ENCODE data around the gene CDH5. TPM values are rescaled to one million over a fixed set of nuclear protein-coding genes. Genes with fewer than 3 reads are reported as not detected.

The CDH5 gene
- total and polyA plus RNA-seq, 2 of the 8 experiments (the other 6 are each of a cell fraction or from before 2014, with no cell fraction given): 0.32 TPM

DNA sequence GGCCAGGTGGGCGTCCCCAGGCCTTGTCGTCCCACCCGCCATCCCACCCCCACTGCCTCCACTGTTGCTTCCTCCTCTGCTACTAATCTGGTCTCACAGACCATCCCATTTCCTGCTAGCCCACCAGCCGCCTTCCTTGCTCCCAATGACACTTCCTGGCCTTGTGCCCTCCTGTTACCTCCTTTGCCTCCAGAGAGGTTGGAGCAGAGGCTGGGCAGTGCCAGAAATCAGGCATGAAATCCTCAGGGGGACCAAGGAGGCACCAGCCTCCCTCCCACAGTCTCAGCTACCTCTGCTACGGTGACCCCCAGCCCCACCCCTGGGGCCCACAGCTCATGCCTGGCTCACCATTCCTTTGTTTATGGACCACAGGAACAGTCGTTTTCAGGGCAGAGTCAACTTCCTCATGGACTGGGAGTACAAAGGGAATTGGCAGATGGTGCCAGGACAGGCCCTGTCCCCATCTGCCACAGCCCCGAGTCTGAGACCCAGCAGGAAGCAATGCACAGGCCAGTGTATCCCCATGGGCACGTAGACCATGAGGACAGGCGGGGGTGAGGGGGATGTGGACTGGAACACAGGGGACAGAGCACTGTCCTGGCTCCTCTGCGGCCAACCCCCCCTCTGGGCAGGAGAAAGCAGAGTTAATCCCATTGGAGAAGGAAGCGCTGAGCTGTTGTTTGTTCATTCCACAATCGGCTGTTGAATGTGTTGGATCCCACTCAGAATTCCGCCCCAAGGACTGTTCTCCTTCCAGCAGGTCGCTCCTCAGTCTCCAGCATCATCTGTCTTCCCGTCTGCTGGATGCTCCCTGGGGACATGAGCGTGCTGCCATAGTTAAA is 2.2 kb upstream of the CDH5 start:
- Histone ChIP-seq H3K18ac (ENCODE audit: extremely low read depth, low read length) (peak overlapping the region; percentile 40), H4K8ac (ENCODE audit: extremely low read depth, insufficient read depth, low read length) (no peak overlapping the region), H2BK120ac (replicated peaks; ENCODE audit: low read depth, low read length) (peak overlapping the region; percentile 33), H3K4me1 (replicated peaks in 1 of 4; ENCODE audit: control insufficient read depth in 3 of 4, insufficient read depth in 4 of 4, low read length in 3 of 4) (peaks cover 2 to 22% (median 15%) of the 10 kb centered on the region in 4 experiments), H3K14ac (ENCODE audit: insufficient read length) (no peak overlapping the region), H3K4ac (replicated peaks; ENCODE audit: insufficient read length, low read depth, low read length) (peak overlapping the region; percentile 51), H3K23me2 (ENCODE audit: low read depth, low read length) (no peaks in the 10 kb centered on the region), H2AFZ (ENCODE audit: low read length) (0 out of 2 replicates have a peak overlapping the region, but pooled peaks have one; percentile 86), H3K23ac (ENCODE audit: insufficient read length) (no peak overlapping the region), H3K79me2 (ENCODE audit: control insufficient read depth in 1 of 2, insufficient read depth in 2 of 2, low read length in 2 of 2) (no peaks in the 10 kb centered on the region), H3K4me3 (ENCODE audit: extremely low read depth in 1 of 4, insufficient read depth in 2 of 4, low read depth in 3 of 4, low read length in 4 of 4) (no peak overlapping the region), H3K27ac (ENCODE audit: low read depth, low read length) (no peak overlapping the region), H2AK5ac (ENCODE audit: low read depth, low read length) (no peak overlapping the region; the same call in 1 of the 2 replicates), H3K4me2 (ENCODE audit: insufficient read depth in 1 of 2, low read depth in 2 of 2, low read length in 2 of 2) (no peak overlapping the region), H2BK5ac (ENCODE audit: low read depth, low read length) (peak overlapping the region; percentile 26; the same call in 1 of the 2 replicates), H3K36me3 (ENCODE audit: control insufficient read depth in 2 of 4, insufficient read depth in 4 of 4, low read length in 3 of 4) (no peaks in the 10 kb centered on the region), H3K79me1 (ENCODE audit: low read depth, low read length) (no peaks in the 10 kb centered on the region), H2BK12ac (ENCODE audit: low read depth, low read length) (peak overlapping the region; percentile 72; the same call in 1 of the 2 replicates), H3K9me3 (ENCODE audit: insufficient read depth in 2 of 2, low read depth in 1 of 2, low read length in 1 of 2) (no peaks in the 10 kb centered on the region), H4K91ac (replicated peaks; ENCODE audit: insufficient read length, low read length) (peak overlapping the region; percentile 76), H3K56ac (replicated peaks; ENCODE audit: insufficient read length, low read depth, low read length) (no peak overlapping the region), H4K5ac (ENCODE audit: insufficient read length, low read depth, low read length) (no peak overlapping the region), H2BK20ac (ENCODE audit: low read length) (peak overlapping the region; percentile 55; the same call in 1 of the 2 replicates), H3K9ac (replicated peaks in 1 of 4; ENCODE audit: extremely low read depth in 1 of 4, low read depth in 3 of 4, low read length in 3 of 4) (no peak overlapping the region), H3K27me3 (replicated peaks in 1 of 4; ENCODE audit: control insufficient read depth in 3 of 4, extremely low read depth in 1 of 4, insufficient read depth in 3 of 4, low read length in 3 of 4) (no peaks in the 10 kb centered on the region), H2BK15ac (ENCODE audit: low read length) (peak overlapping the region; percentile 92; the same call in 1 of the 2 replicates), H4K20me1 (replicated peaks in 1 of 2; ENCODE audit: control insufficient read depth in 1 of 2, insufficient read depth in 2 of 2, low read length in 2 of 2) (no peaks in the 10 kb centered on the region)
- DNase-seq (ENCODE audit: low read depth in 1 of 2, low spot score in 2 of 2) (no peak), FAIRE-seq (no peak)
- ChIA-PET POLR2A (ENCODE audit: partially characterized antibody) (no interaction called here), CTCF (ENCODE audit: partially characterized antibody) (interaction anchor here (0.9 to 8.6 kb wide), 4 partner anchors 9 to 42 kb away, joined by 3 to 106 read pairs (median 12); no protein-coding TSS in a partner anchor)
- 80% methylated on average over 15 of the region's 16 CpGs; no CpG with 5 or more reads in 1 of the 2 experiments for WGBS, 2 experiments (ENCODE audit: extremely low coverage in 1 of 2, insufficient coverage in 1 of 2, insufficient read length in 1 of 2, insufficient replicate concordance in 2 of 2, low coverage in 1 of 2, low lambda C conversion rate in 2 of 2, missing lambda C conversion rate in 1 of 2)
- no peak for TF ChIP-seq GABPA (IDR thresholded peaks at IDR 0.05; ENCODE audit: borderline replicate concordance, insufficient read depth, low read length)
- TF ChIP-seq POLR2A (IDR thresholded peaks at IDR 0.05; ENCODE audit: control extremely low read depth in 1 of 2, low read depth in 2 of 2, low read length in 2 of 2): no peak
- TF ChIP-seq CBX8 (IDR thresholded peaks at IDR 0.05; ENCODE audit: borderline replicate concordance, low read depth, low read length): no peak
- TF ChIP-seq, protein P1, sequence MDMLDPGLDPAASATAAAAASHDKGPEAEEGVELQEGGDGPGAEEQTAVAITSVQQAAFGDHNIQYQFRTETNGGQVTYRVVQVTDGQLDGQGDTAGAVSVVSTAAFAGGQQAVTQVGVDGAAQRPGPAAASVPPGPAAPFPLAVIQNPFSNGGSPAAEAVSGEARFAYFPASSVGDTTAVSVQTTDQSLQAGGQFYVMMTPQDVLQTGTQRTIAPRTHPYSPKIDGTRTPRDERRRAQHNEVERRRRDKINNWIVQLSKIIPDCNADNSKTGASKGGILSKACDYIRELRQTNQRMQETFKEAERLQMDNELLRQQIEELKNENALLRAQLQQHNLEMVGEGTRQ (IDR thresholded peaks at IDR 0.05; ENCODE audit: low read length): no peak
- TF ChIP-seq NANOG (IDR thresholded peaks at IDR 0.05; ENCODE audit: insufficient read depth, low read depth, low read length, poor library complexity, severe bottlenecking): no peak
- no peak for TF ChIP-seq YY1 (IDR thresholded peaks at IDR 0.05; ENCODE audit: low read depth, low read length)
- TF ChIP-seq ASH2L (IDR thresholded peaks at IDR 0.05; ENCODE audit: low read length): no peak
- no peak for TF ChIP-seq PHF8 (conservative IDR thresholded peaks at IDR 0.05; ENCODE audit: low read depth, low read length)
